Body of pancreas (tissue), 4 donors: ENCODE data around the gene IQSEC2. TPM values are rescaled to one million over a fixed set of nuclear protein-coding genes. Genes with fewer than 3 reads are reported as not detected.

Experiments used
- ATAC-seq: fragments of 150-250 bp; one replicate; pipeline ENCODE4 v1.9.1; 2016
- DNase-seq, 4 donors: peaks; one replicate each; pipeline ENCODE4 v3.0.0-alpha.2; 2019
- H3K27ac ChIP-seq, 4 donors: fragments of 200-600 bp; sonication (generic); 1 replicate in 3 of 4; 2 replicates in 1 of 4; pipeline versions ENCODE4 v1.5.1 to v1.6.1; 2016 to 2019; ENCODE audit warnings: mild to moderate bottlenecking in 1 of 4, mixed read lengths in 1 of 4, moderate library complexity in 1 of 4
- H3K27me3 ChIP-seq, 2 donors: fragments of 200-600 bp; sonication (generic); one replicate each; pipeline ENCODE4 v1.6.0; 2016; ENCODE audit warnings: mild to moderate bottlenecking in 1 of 2
- H3K36me3 ChIP-seq, 2 donors: fragments of 200-600 bp; sonication (generic); replicated peaks in 1 of 2; 2 replicates each; pipeline ENCODE4 v1.5.1; 2016; ENCODE audit warnings: low read depth in 2 of 2; ENCODE audit not compliant: insufficient read depth in 1 of 2
- H3K4me1 ChIP-seq: fragments of 200-600 bp; sonication (generic); one replicate; pipeline ENCODE4 v1.6.0; 2016
- H3K4me3 ChIP-seq, 2 donors: fragments of 200-600 bp; sonication (generic); 1 replicate in 1 of 2; 2 replicates in 1 of 2; pipeline ENCODE4 v1.5.1; 2016 to 2019
- H3K9me3 ChIP-seq, 3 donors: fragments of 200-600 bp; sonication (generic); 1 replicate in 2 of 3; 2 replicates in 1 of 3; pipeline ENCODE4 v1.5.1; 2016
- POLR2A ChIP-seq, 3 donors: fragments of 450-650 bp; IDR thresholded peaks; one replicate each; pipeline ENCODE4 v1.6.1; 2016; ENCODE audit warnings: antibody characterized with exemption in 3 of 3, mild to moderate bottlenecking in 2 of 3
- WGBS, 2 donors: methylation state at CpG; one replicate each; pipeline ENCODE4 v1.1.5; 2017; 5-methylcytosine and 5-hydroxymethylcytosine counted together
- intact Hi-C: fragments of 100-400 bp; cut with DNase I; formaldehyde crosslinking; loops from one replicate; pipeline ENCODE4 v1.15.1; 2023
- small RNA-seq: library from RNA; depleted of rRNA; stranded (forward); fragments of <200 nt; gene quantifications from one replicate; pipeline ENCODE3, GENCODE V24; 2016
- total RNA-seq, 2 donors: library from RNA; depleted of rRNA; stranded (reverse); fragments of >200 nt; gene quantifications; one replicate each; pipeline ENCODE4 v1.1.0, GENCODE V29; 2016
- TF ChIP-seq, protein P1 (sequence below), 7 experiments: fragments of 450-650 bp in 4 of 7; fragments of 200-600 bp in 3 of 7; sonication (generic) in 3 of 7; IDR thresholded peaks; one replicate each; pipeline ENCODE4 v1.5.1; 2016 to 2019; ENCODE audit warnings: antibody characterized with exemption in 7 of 7

Gene IQSEC2
- total RNA-seq, 2 donors from 2014 or later = 12.7 to 30.3 TPM

- Histone ChIP-seq H3K4me3 (peak overlapping the region; percentile 54 to 68), H3K9me3 (no peaks in the 10 kb centered on the region), H3K27ac (peak overlapping the region; percentile 81 to 89 (median 86)), H3K36me3 (peaks cover 0 to 2% of the 10 kb centered on the region in 2 donors), H3K4me1 (peaks cover 26% of the 10 kb centered on the region), H3K27me3 (no peaks in the 10 kb centered on the region)
- intact Hi-C loops = no loop called here
- 0 to 1% methylated on average over 5 to 19 of the region's 40 CpGs for WGBS, 2 donors
- TF ChIP-seq, protein P1, sequence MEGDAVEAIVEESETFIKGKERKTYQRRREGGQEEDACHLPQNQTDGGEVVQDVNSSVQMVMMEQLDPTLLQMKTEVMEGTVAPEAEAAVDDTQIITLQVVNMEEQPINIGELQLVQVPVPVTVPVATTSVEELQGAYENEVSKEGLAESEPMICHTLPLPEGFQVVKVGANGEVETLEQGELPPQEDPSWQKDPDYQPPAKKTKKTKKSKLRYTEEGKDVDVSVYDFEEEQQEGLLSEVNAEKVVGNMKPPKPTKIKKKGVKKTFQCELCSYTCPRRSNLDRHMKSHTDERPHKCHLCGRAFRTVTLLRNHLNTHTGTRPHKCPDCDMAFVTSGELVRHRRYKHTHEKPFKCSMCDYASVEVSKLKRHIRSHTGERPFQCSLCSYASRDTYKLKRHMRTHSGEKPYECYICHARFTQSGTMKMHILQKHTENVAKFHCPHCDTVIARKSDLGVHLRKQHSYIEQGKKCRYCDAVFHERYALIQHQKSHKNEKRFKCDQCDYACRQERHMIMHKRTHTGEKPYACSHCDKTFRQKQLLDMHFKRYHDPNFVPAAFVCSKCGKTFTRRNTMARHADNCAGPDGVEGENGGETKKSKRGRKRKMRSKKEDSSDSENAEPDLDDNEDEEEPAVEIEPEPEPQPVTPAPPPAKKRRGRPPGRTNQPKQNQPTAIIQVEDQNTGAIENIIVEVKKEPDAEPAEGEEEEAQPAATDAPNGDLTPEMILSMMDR (IDR thresholded peaks at IDR 0.05) = no peak
- TF ChIP-seq POLR2A (IDR thresholded peaks at IDR 0.05) = peak in 1 of 3 donors; percentile 12
- ATAC-seq = no peak
- DNase-seq = peak in 1 of 4 donors; percentile 13
Observed at GRCh38 chrX:53223955-53224859, 57.2 kb downstream of the IQSEC2 start.

GRCh38 chrX:53223068-53223693 lies 58.2 kb downstream of the IQSEC2 start:
- intact Hi-C loops = no loop called here
- ATAC-seq (no peak), DNase-seq (no peak)
- TF ChIP-seq, protein P1 (IDR thresholded peaks at IDR 0.05) = no peak
- TF ChIP-seq POLR2A (IDR thresholded peaks at IDR 0.05) = no peak
- no peaks in the 10 kb centered on the region for H3K27me3 ChIP-seq
- no peak overlapping the region for H3K4me3 ChIP-seq
- H3K9me3 ChIP-seq = no peaks in the 10 kb centered on the region
- peaks cover 0 to 2% of the 10 kb centered on the region in 2 donors for H3K36me3 ChIP-seq
- peaks cover 26% of the 10 kb centered on the region for H3K4me1 ChIP-seq
- 40 to 50% methylated on average over 1 of the region's 2 CpGs for WGBS, 2 donors
- H3K27ac ChIP-seq = no peak overlapping the region

Small RNA genes within 50 kb of the gene (small RNA-seq; reads per million reads assigned to genes)
- not detected for gene RF00019

Other genes starting within 250 kb of the IQSEC2 start
- gene GPR173, start 232.8 kb downstream of the IQSEC2 start, total RNA-seq = under 1 TPM; 0.26 to 0.66 TPM
- 10 to 100 TPM; 28.3 to 40.5 TPM for gene TSPYL2, start 199.2 kb downstream of the IQSEC2 start, total RNA-seq
- 10 to 100 TPM; 12.2 to 13.0 TPM for gene KANTR, start 187.4 kb downstream of the IQSEC2 start, total RNA-seq
- gene KDM5C, start 56.4 kb downstream of the IQSEC2 start, total RNA-seq = 100 to 1,000 TPM in 1 of 2 donors, 10 to 100 TPM in 1; 65.1 to 171 TPM
- gene SMC1A, start 141.1 kb upstream of the IQSEC2 start, total RNA-seq = 10 to 100 TPM; 24.6 to 38.6 TPM
- under 1 TPM; 0.52 to 0.99 TPM for gene RIBC1, start 141.3 kb upstream of the IQSEC2 start, total RNA-seq
- 10 to 100 TPM; 40.5 to 50.1 TPM for gene HSD17B10, start 152.8 kb upstream of the IQSEC2 start, total RNA-seq